Thoracic aorta (tissue), 2 donors: ENCODE results near the gene PRMT7. TPM values are rescaled to one million over a fixed set of nuclear protein-coding genes. Genes with fewer than 3 reads are reported as not detected.

ENCODE experiments used
- ATAC-seq: fragments of 150-250 bp; one replicate; pipeline ENCODE4 v1.8.0; 2017; ENCODE audit warnings: low read depth; ENCODE audit not compliant: insufficient number of reproducible peaks, low FRiP score
- DNase-seq: peaks from one replicate; pipeline ENCODE4 v3.0.0-alpha.2; 2020; ENCODE audit warnings: low spot score
- H3K27ac ChIP-seq, 2 donors: fragments of 200-600 bp; sonication (generic); 1 replicate in 1 of 2; 2 replicates in 1 of 2; pipeline ENCODE4 v1.5.1; 2016; ENCODE audit warnings: mild to moderate bottlenecking in 2 of 2, moderate library complexity in 2 of 2
- H3K27me3 ChIP-seq: fragments of 200-600 bp; sonication (generic); replicated peaks from 2 replicates; pipeline ENCODE4 v1.6.0; 2016; ENCODE audit warnings: mild to moderate bottlenecking; ENCODE audit not compliant: insufficient read depth
- H3K36me3 ChIP-seq: fragments of 200-600 bp; sonication (generic); one replicate; pipeline ENCODE4 v1.5.1; 2016
- H3K4me1 ChIP-seq, 2 donors: fragments of 200-600 bp; sonication (generic); 1 replicate in 1 of 2; 2 replicates in 1 of 2; pipeline versions ENCODE4 v1.5.1 to v1.6.0; 2016; ENCODE audit warnings: low read depth in 2 of 2, mild to moderate bottlenecking in 1 of 2; ENCODE audit not compliant: control insufficient read depth in 1 of 2
- H3K4me3 ChIP-seq: fragments of 200-600 bp; sonication (generic); 2 replicates; pipeline ENCODE4 v1.5.1; 2016; ENCODE audit warnings: mild to moderate bottlenecking
- H3K9me3 ChIP-seq: fragments of 200-600 bp; sonication (generic); 2 replicates; pipeline ENCODE4 v1.5.1; 2016
- CTCF ChIP-seq: fragments of 200-600 bp; sonication (generic); IDR thresholded peaks from one replicate; pipeline ENCODE4 v1.5.1; 2019; ENCODE audit warnings: antibody characterized with exemption
- total RNA-seq, 2 donors: library from RNA; depleted of rRNA; stranded (reverse); fragments of >200 nt; gene quantifications; one replicate each; pipeline versions ENCODE4 v1.1.0 to v1.2.3, GENCODE V29; 2016

The PRMT7 gene
- total RNA-seq, 2 donors from 2014 or later: 46.6 to 74.2 TPM

DNA sequence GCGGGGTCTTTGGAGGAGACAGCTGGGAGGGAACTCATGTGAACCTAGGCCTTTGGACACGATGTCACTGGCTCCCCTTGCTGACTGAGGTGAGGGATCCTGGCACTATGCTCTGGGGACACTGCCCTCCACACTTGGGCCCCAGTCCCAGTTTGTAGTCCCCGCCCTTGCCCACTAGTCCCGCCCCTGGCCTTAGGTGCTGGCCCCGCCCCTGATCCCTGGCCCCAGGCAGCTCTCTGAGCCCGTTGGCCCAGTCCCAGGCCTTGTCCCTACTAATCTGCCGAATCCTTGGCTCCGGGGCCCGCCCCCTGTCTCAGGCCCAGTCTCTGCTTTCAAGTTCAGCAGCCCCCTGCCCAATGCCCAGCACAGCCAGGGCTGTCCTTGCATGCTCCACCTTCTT, 76.5 kb downstream of the PRMT7 start:
- H3K9me3 ChIP-seq: no peaks in the 10 kb centered on the region
- DNase-seq (no peak), ATAC-seq (no peak)
- H3K27me3 ChIP-seq: no peaks in the 10 kb centered on the region
- H3K4me1 ChIP-seq: no peaks in the 10 kb centered on the region
- TF ChIP-seq CTCF: no peak
- H3K27ac ChIP-seq: no peak overlapping the region
- H3K4me3 ChIP-seq: no peak overlapping the region
- no peaks in the 10 kb centered on the region for H3K36me3 ChIP-seq

DNA sequence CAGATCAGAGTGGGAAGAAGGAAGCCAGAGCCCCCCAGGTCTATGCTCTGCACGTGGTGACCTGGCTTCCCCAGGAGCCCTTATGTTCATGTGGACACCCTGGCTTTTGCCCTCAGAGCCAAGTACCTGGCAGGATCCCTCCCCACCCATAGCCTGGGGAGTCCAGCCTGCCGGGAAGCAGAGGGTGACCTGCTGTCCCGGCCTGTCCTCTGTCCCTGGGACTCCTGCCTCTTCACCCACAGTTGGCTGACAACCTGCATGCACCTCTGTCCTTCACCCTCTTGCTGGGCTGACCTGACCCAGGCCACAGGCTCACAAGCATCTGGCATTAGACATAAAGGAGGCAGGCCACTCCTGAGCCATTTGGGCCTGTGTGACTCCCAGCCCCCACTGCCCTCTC, 77.3 kb downstream of the PRMT7 start:
- Histone ChIP-seq H3K27ac (no peak overlapping the region), H3K4me3 (no peak overlapping the region), H3K4me1 (no peaks in the 10 kb centered on the region), H3K9me3 (no peaks in the 10 kb centered on the region), H3K36me3 (no peaks in the 10 kb centered on the region), H3K27me3 (no peaks in the 10 kb centered on the region)
- TF ChIP-seq CTCF: no peak
- DNase-seq (no peak), ATAC-seq (no peak)

DNA sequence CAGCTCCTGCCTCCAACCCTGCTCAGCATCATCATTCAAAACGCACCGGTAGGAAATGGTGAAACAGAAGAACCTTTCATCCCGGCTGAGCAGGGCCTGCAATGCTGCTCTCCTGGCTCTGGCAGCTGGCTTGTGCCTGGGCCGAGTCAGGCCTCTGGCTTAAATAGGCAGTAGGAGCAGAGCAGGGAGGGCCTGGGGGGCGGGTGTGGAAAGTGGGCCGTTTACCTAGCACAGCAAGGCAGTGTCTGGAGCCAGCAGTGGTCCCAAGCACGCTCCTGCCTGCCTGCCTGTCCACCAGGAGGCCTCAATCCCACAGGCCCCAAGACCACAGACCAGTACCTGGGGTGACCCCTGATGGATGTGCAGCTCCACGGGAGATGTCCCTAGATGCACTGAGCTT, 78.2 kb downstream of the PRMT7 start:
- no peak for ATAC-seq
- Histone ChIP-seq H3K27me3 (no peaks in the 10 kb centered on the region), H3K4me1 (no peaks in the 10 kb centered on the region), H3K27ac (no peak overlapping the region), H3K4me3 (no peak overlapping the region), H3K36me3 (no peaks in the 10 kb centered on the region), H3K9me3 (no peaks in the 10 kb centered on the region)
- no peak for DNase-seq
- no peak for TF ChIP-seq CTCF

DNA sequence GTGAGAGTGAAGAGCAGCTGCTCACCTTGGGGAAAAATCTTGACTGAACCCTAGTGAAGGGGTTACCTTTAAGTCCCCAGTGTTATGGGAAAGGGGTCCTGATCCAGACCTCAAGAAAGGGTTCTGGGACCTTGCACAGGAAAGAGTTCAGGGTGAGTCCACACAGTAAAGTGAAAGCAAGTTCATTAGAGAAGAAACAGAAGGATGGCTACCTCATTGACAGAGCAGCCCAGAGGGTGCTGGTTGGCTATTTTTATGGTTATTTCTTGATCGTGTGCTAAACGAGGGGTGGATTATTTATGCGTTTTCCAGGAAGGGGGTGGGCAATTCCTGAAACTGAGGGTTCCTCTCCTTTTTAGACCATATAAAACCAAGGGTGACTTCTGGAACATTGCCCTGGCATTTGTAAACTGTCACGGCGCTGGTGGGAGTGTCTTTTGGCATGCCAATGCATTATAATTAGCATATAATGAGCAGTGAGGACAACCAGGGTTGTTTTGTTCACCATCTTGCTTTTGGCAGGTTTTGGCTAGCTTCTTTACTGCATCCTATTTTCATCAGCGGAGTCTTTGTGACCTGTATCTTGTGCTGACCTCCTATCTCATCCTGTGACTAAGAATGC, 79.0 kb downstream of the PRMT7 start:
- no peaks in the 10 kb centered on the region for H3K27me3 ChIP-seq
- no peak for TF ChIP-seq CTCF
- no peak overlapping the region for H3K4me3 ChIP-seq
- H3K27ac ChIP-seq: no peak overlapping the region
- DNase-seq: no peak
- H3K4me1 ChIP-seq: no peaks in the 10 kb centered on the region
- ATAC-seq: no peak
- H3K36me3 ChIP-seq: no peaks in the 10 kb centered on the region
- no peaks in the 10 kb centered on the region for H3K9me3 ChIP-seq

DNA sequence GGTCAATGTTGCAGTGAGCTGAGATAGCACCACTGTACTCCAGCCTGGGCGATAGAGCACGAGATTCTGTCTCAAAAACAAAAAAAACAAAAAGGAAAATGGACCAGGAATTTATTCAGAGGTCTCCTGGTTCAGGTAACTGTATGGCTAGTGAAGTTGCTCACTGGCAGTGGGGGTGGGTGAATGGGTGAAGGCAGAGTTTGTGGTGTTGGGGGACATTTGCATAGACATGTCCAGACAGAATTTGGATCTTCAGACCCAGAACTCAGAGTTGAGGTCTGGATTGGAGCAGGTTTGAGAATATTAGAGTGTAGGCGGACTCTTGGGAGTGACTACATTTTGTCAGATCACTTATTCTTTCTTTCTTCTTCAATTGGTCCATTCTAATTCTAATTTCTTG, 82.5 kb downstream of the PRMT7 start:
- DNase-seq (no peak), ATAC-seq (no peak)
- Histone ChIP-seq H3K27me3 (no peaks in the 10 kb centered on the region), H3K9me3 (no peaks in the 10 kb centered on the region), H3K36me3 (no peaks in the 10 kb centered on the region), H3K4me1 (no peaks in the 10 kb centered on the region), H3K27ac (no peak overlapping the region), H3K4me3 (no peak overlapping the region)
- no peak for TF ChIP-seq CTCF
